Gastroesophageal sphincter (tissue), 4 donors: ENCODE measurements around the gene CAMTA2. TPM values are rescaled to one million over a fixed set of nuclear protein-coding genes. Genes with fewer than 3 reads are reported as not detected.
A peak's percentile ranks its signal among the peaks of the same experiment; 100 is the strongest.
"Not testable (repeated sequence)": the region's sequence is repeated elsewhere in the genome, so short reads cannot be mapped to it uniquely, and the experiment has no call there.

Experiments used
- ATAC-seq: fragments of 150-250 bp; one replicate; pipeline ENCODE4 v1.9.1; 2016; ENCODE audit warnings: mild to moderate bottlenecking, moderate library complexity
- H3K27ac ChIP-seq, 4 donors: fragments of 200-600 bp; sonication (generic) in 3 of 4; 1 replicate in 3 of 4; 2 replicates in 1 of 4; pipeline ENCODE4 v1.5.1; 2016 to 2019
- H3K27me3 ChIP-seq: fragments of 200-600 bp; sonication (generic); one replicate; pipeline ENCODE4 v1.5.1; 2019
- H3K36me3 ChIP-seq, 2 donors: fragments of 200-600 bp; sonication (generic); one replicate each; pipeline ENCODE4 v1.5.1; 2019; ENCODE audit warnings: control low read depth in 1 of 2
- H3K4me1 ChIP-seq, 3 donors: fragments of 200-600 bp; sonication (generic); 1 replicate in 2 of 3; 2 replicates in 1 of 3; pipeline ENCODE4 v1.5.1; 2016 to 2019; ENCODE audit warnings: control low read depth in 2 of 3
- H3K4me3 ChIP-seq, 2 donors: fragments of 200-600 bp; sonication (generic); one replicate each; pipeline ENCODE4 v1.5.1; 2019; ENCODE audit warnings: mild to moderate bottlenecking in 1 of 2, moderate library complexity in 1 of 2
- H3K9me3 ChIP-seq, 3 donors: fragments of 200-600 bp; sonication (generic); one replicate each; pipeline ENCODE4 v1.5.1; 2017 to 2019; ENCODE audit warnings: control low read depth in 2 of 3
- EP300 ChIP-seq: sonication (generic); formaldehyde crosslinking; IDR thresholded peaks from one replicate; pipeline ENCODE4 v1.6.1; 2017; ENCODE audit warnings: antibody characterized with exemption, mild to moderate bottlenecking
- POLR2A ChIP-seq, 2 donors: fragments of 450-650 bp; IDR thresholded peaks; one replicate each; pipeline ENCODE4 v1.6.1; 2017; ENCODE audit warnings: antibody characterized with exemption in 2 of 2, mild to moderate bottlenecking in 2 of 2, moderate library complexity in 1 of 2
- POLR2AphosphoS5 ChIP-seq: sonication (generic); formaldehyde crosslinking; IDR thresholded peaks from one replicate; pipeline ENCODE4 v1.6.1; 2017; ENCODE audit warnings: antibody characterized with exemption
- WGBS, 2 donors: methylation state at CpG; one replicate each; pipeline ENCODE4 v1.1.5; 2018; ENCODE audit warnings: low coverage in 1 of 2; 5-methylcytosine and 5-hydroxymethylcytosine counted together
- total RNA-seq, 4 donors: library from RNA; depleted of rRNA; stranded (reverse); fragments of >200 nt; gene quantifications; one replicate each; pipeline ENCODE4 v1.1.0, GENCODE V29; 2016
- TF ChIP-seq, protein P1 (sequence below), 4 experiments: fragments of 200-600 bp in 2 of 4; fragments of 450-650 bp in 2 of 4; sonication (generic) in 1 of 4; IDR thresholded peaks; one replicate each; pipeline ENCODE4 v1.5.1; 2017 to 2019; ENCODE audit warnings: antibody characterized with exemption in 4 of 4, mild to moderate bottlenecking in 2 of 4, moderate library complexity in 2 of 4

The CAMTA2 gene
- total RNA-seq, 4 donors from 2014 or later = 16.7 to 50.0 (median 26.1) TPM

- Histone ChIP-seq H3K4me3 (no peak overlapping the region), H3K9me3 (no peaks in the 10 kb centered on the region), H3K27ac (no peak overlapping the region), H3K4me1 (peaks cover 0 to 22% (median 0%) of the 10 kb centered on the region in 3 donors), H3K27me3 (peaks cover 31% of the 10 kb centered on the region), H3K36me3 (no peaks in the 10 kb centered on the region)
- no peak for ATAC-seq
- 60 to 71% methylated on average over 1 to 5 of the region's 13 CpGs for WGBS, 2 donors
- no peak for TF ChIP-seq EP300
- TF ChIP-seq, protein P1, sequence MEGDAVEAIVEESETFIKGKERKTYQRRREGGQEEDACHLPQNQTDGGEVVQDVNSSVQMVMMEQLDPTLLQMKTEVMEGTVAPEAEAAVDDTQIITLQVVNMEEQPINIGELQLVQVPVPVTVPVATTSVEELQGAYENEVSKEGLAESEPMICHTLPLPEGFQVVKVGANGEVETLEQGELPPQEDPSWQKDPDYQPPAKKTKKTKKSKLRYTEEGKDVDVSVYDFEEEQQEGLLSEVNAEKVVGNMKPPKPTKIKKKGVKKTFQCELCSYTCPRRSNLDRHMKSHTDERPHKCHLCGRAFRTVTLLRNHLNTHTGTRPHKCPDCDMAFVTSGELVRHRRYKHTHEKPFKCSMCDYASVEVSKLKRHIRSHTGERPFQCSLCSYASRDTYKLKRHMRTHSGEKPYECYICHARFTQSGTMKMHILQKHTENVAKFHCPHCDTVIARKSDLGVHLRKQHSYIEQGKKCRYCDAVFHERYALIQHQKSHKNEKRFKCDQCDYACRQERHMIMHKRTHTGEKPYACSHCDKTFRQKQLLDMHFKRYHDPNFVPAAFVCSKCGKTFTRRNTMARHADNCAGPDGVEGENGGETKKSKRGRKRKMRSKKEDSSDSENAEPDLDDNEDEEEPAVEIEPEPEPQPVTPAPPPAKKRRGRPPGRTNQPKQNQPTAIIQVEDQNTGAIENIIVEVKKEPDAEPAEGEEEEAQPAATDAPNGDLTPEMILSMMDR (IDR thresholded peaks at IDR 0.05) = no peak
- TF ChIP-seq POLR2A (IDR thresholded peaks at IDR 0.05) = no peak
- TF ChIP-seq POLR2AphosphoS5 = no peak
Observed at GRCh38 chr17:5033352-5034015, 46.0 kb upstream of the CAMTA2 start.

DNA sequence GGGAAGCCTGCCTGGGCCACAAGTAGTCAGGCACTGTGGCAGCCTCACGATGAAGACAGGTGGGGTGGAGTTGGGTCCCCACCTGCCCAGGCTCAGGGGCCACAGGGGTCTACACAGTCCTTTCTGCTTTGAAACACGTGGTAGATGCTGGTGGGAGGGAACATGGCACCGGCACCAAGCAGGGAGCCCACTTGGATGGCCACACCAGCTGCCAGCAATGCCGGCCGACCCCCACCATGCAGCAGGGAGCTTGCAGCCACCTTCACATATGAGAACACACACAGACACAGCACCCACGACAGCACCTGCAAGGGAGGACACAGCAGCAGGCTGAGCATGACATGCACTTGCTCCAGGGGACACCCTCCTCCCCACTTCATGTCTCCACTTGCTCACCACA, 45.4 kb upstream of the CAMTA2 start:
- no peak overlapping the region for H3K27ac ChIP-seq
- no peaks in the 10 kb centered on the region for H3K9me3 ChIP-seq
- H3K27me3 ChIP-seq = peaks cover 31% of the 10 kb centered on the region
- H3K36me3 ChIP-seq = no peaks in the 10 kb centered on the region
- no peak for ATAC-seq
- WGBS, 2 donors = no CpG with 5 or more reads among the region's 6 CpGs
- peaks cover 0 to 22% (median 0%) of the 10 kb centered on the region in 3 donors for H3K4me1 ChIP-seq
- H3K4me3 ChIP-seq = no peak overlapping the region
- TF ChIP-seq POLR2AphosphoS5 = no peak
- TF ChIP-seq EP300 = no peak
- TF ChIP-seq, protein P1 (IDR thresholded peaks at IDR 0.05) = no peak
- TF ChIP-seq POLR2A (IDR thresholded peaks at IDR 0.05) = no peak

DNA sequence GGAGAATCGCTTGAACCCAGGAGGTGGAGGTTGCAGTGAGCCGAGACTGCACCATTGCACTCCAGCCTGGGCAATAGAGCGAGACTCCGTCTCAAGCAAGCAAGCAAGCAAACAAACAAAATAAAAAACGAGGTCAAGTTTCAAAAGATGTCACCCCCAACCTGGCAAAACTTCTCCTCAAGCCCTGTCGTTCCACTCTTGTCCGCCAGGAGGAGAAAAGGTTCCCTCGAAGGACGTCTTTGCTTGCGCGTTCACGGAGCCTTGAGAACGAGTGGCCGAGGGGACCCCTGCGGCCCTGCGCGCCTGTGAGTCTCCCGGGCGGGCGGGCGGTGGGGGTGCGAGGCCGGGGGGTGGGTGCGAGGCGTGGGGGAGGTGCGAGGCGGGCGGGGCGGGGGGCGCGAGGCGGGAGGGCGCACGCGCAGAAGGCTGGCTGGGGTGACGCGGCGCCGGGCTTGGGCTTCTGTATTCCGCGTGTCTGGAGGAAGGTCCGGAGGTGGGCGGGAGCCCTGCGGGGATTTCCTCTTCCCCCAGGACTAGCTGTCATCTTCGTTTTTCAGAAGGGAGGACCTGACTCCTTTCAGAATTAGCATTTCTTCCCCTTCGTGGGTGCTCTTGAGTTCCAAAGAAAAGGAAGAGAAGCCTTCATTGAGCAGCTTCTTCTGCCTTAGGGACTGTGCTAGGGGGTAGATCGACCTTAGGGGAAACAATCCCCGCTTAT, 44.0 kb upstream of the CAMTA2 start:
- ATAC-seq = peak; percentile 88
- 32% methylated on average over 4 of the region's 48 CpGs; no CpG with 5 or more reads in 1 of the 2 donors for WGBS, 2 donors
- TF ChIP-seq POLR2A (IDR thresholded peaks at IDR 0.05) (no peak), POLR2AphosphoS5 (peak; percentile 9), EP300 (no peak)
- TF ChIP-seq, protein P1 (IDR thresholded peaks at IDR 0.05) = peak in 3 of 4 experiments; percentile 79 to 90 (median 85)
- H3K27me3 ChIP-seq = peaks cover 23% of the 10 kb centered on the region
- no peaks in the 10 kb centered on the region for H3K36me3 ChIP-seq
- peak overlapping the region in 3 of 4 donors; percentile 25 to 73 (median 28) for H3K27ac ChIP-seq
- no peaks in the 10 kb centered on the region for H3K9me3 ChIP-seq
- H3K4me3 ChIP-seq = peak overlapping the region; percentile 32 to 55
- peaks cover 0 to 22% (median 0%) of the 10 kb centered on the region in 3 donors for H3K4me1 ChIP-seq

DNA sequence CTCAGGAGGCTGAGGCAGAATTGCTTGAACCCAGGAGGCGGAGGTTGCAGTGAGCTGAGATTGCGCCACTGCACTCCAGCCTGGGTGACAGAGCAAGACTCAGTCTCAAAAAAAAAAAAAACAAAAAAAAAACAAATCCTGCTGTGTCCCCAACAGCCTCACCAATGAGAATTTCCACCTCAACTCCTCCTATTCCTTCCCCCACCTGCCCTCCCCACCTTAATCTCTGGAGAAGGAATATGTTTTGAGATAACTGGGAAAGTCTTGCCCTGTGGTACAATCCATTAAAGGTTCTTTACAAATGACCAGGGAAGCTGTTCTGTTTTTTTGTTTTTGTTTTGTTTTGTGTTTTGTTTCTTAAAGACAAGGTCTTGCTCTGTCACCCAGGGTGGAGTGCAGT, 42.7 kb upstream of the CAMTA2 start:
- H3K36me3 ChIP-seq, H3K9me3 ChIP-seq, H3K4me3 ChIP-seq, H3K27ac ChIP-seq, ATAC-seq: not testable (repeated sequence)
- H3K4me1 ChIP-seq = peaks cover 0 to 21% (median 0%) of the 10 kb centered on the region in 3 donors
- H3K27me3 ChIP-seq = peaks cover 10% of the 10 kb centered on the region
- 100% methylated on average over 1 of the region's 2 CpGs; no CpG with 5 or more reads in 1 of the 2 donors for WGBS, 2 donors

- no peak overlapping the region for H3K27ac ChIP-seq
- H3K9me3 ChIP-seq = no peaks in the 10 kb centered on the region
- no peak overlapping the region for H3K4me3 ChIP-seq
- H3K27me3 ChIP-seq = no peaks in the 10 kb centered on the region
- TF ChIP-seq EP300 (no peak), POLR2A (IDR thresholded peaks at IDR 0.05) (no peak), POLR2AphosphoS5 (no peak)
- TF ChIP-seq, protein P1 (IDR thresholded peaks at IDR 0.05) = no peak
- peaks cover 0 to 19% of the 10 kb centered on the region in 2 donors for H3K36me3 ChIP-seq
- ATAC-seq = no peak
- 58 to 68% methylated on average over 5 of the region's 5 CpGs for WGBS, 2 donors
- H3K4me1 ChIP-seq = peaks cover 0 to 19% (median 0%) of the 10 kb centered on the region in 3 donors
Observed at GRCh38 chr17:5027916-5028315, 40.4 kb upstream of the CAMTA2 start.
